DOHH2 (cell line): ENCODE results near the gene ALDH3B1.

Experiments used
- H3F3A ChIP-seq: fragments of 200-600 bp; sonication (generic), shearing (Covaris generic); 2 replicates; pipeline ENCODE4 v1.6.0; 2016; ENCODE audit warnings: antibody characterized with exemption, mild to moderate bottlenecking; ENCODE audit not compliant: control insufficient read depth, insufficient read depth
- H3K27ac ChIP-seq: fragments of 200-600 bp; sonication (generic); 2 replicates; pipeline ENCODE4 v1.5.1; 2014; ENCODE audit warnings: low read depth, mild to moderate bottlenecking, low read length, moderate library complexity
- H3K27me3 ChIP-seq: fragments of 200-600 bp; sonication (generic); 2 replicates; pipeline ENCODE4 v1.6.1; 2014; ENCODE audit warnings: mild to moderate bottlenecking, low read length, mixed read lengths; ENCODE audit not compliant: control insufficient read depth
- H3K36me3 ChIP-seq: fragments of 200-600 bp; sonication (generic); 2 replicates; pipeline ENCODE4 v1.6.1; 2014; ENCODE audit warnings: mild to moderate bottlenecking, low read length, moderate library complexity, mixed read lengths; ENCODE audit not compliant: control insufficient read depth
- H3K4me1 ChIP-seq: fragments of 200-600 bp; sonication (generic); 2 replicates; pipeline ENCODE4 v1.6.1; 2014; ENCODE audit warnings: mild to moderate bottlenecking, low read length, mixed read lengths; ENCODE audit not compliant: control insufficient read depth
- H3K4me2 ChIP-seq: fragments of 200-600 bp; sonication (generic); 2 replicates; pipeline ENCODE4 v1.6.0; 2014; ENCODE audit warnings: mild to moderate bottlenecking, low read length, moderate library complexity
- H3K4me3 ChIP-seq: fragments of 200-600 bp; sonication (generic); 2 replicates; pipeline ENCODE4 v1.5.1; 2014; ENCODE audit warnings: mild to moderate bottlenecking, low read length, mixed read lengths
- H3K79me2 ChIP-seq: fragments of 200-600 bp; sonication (generic); 2 replicates; pipeline ENCODE4 v1.6.1; 2014; ENCODE audit warnings: mild to moderate bottlenecking, low read length, mixed read lengths; ENCODE audit not compliant: control insufficient read depth
- H3K9me2 ChIP-seq: fragments of 200-600 bp; sonication (generic); replicated peaks from 2 replicates; pipeline ENCODE4 v1.6.1; 2014; ENCODE audit warnings: mild to moderate bottlenecking, low read length, mixed read lengths; ENCODE audit not compliant: control insufficient read depth
- H3K9me3 ChIP-seq: fragments of 200-600 bp; sonication (generic); 2 replicates; pipeline ENCODE4 v1.6.1; 2014; ENCODE audit warnings: antibody characterized with exemption, low read length, mixed read lengths; ENCODE audit not compliant: control insufficient read depth, insufficient read depth
- H4K20me1 ChIP-seq: fragments of 200-600 bp; sonication (generic); 2 replicates; pipeline ENCODE4 v1.6.0; 2014; ENCODE audit warnings: low read depth, mild to moderate bottlenecking, antibody characterized with exemption, low read length, moderate library complexity; ENCODE audit not compliant: control insufficient read depth, insufficient read depth
- CTCF ChIP-seq: fragments of 200-600 bp; sonication (generic); IDR thresholded peaks from one replicate; pipeline ENCODE4 v1.5.1; 2014; ENCODE audit warnings: antibody characterized with exemption, mild to moderate bottlenecking, low read depth, low read length; ENCODE audit not compliant: poor library complexity, severe bottlenecking
- EZH2phosphoT487 ChIP-seq: fragments of 200-600 bp; sonication (generic); IDR thresholded peaks from 2 replicates; pipeline ENCODE4 v1.6.1; 2017; ENCODE audit warnings: borderline replicate concordance, mild to moderate bottlenecking, antibody characterized with exemption, low read length, moderate library complexity, mixed read lengths

The ALDH3B1 gene

GRCh38 chr11:68053981-68054812 is 44.1 kb downstream of the ALDH3B1 start:
- no peaks in the 10 kb centered on the region for H3K9me2 ChIP-seq
- peaks cover 3% of the 10 kb centered on the region; the same call in 1 of the 2 replicates for H3F3A ChIP-seq
- no peak for TF ChIP-seq CTCF
- TF ChIP-seq EZH2phosphoT487 = no peak
- peaks cover 14% of the 10 kb centered on the region for H3K36me3 ChIP-seq
- H3K27ac ChIP-seq = no peak overlapping the region
- H3K79me2 ChIP-seq = no peaks in the 10 kb centered on the region
- H3K4me1 ChIP-seq = no peaks in the 10 kb centered on the region
- no peak overlapping the region for H3K4me2 ChIP-seq
- H3K4me3 ChIP-seq = no peak overlapping the region
- H4K20me1 ChIP-seq = no peaks in the 10 kb centered on the region
- no peaks in the 10 kb centered on the region for H3K27me3 ChIP-seq
- no peaks in the 10 kb centered on the region for H3K9me3 ChIP-seq

GRCh38 chr11:68056317-68057285 is 46.5 kb downstream of the ALDH3B1 start:
- Histone ChIP-seq H3F3A (peaks cover 3% of the 10 kb centered on the region; the same call in 1 of the 2 replicates), H3K4me2 (no peak overlapping the region), H3K9me2 (no peaks in the 10 kb centered on the region), H3K79me2 (no peaks in the 10 kb centered on the region), H3K27me3 (no peaks in the 10 kb centered on the region), H3K9me3 (no peaks in the 10 kb centered on the region), H4K20me1 (no peaks in the 10 kb centered on the region), H3K36me3 (peaks cover 13% of the 10 kb centered on the region), H3K27ac (no peak overlapping the region), H3K4me1 (no peaks in the 10 kb centered on the region), H3K4me3 (no peak overlapping the region)
- TF ChIP-seq CTCF = no peak

GRCh38 chr11:68057807-68058206 is 47.7 kb downstream of the ALDH3B1 start:
- peaks cover 3% of the 10 kb centered on the region; the same call in 1 of the 2 replicates for H3F3A ChIP-seq
- H3K4me1 ChIP-seq = no peaks in the 10 kb centered on the region
- no peak overlapping the region for H3K27ac ChIP-seq
- no peaks in the 10 kb centered on the region for H4K20me1 ChIP-seq
- no peaks in the 10 kb centered on the region for H3K27me3 ChIP-seq
- H3K36me3 ChIP-seq = peaks cover 21% of the 10 kb centered on the region
- no peaks in the 10 kb centered on the region for H3K79me2 ChIP-seq
- no peaks in the 10 kb centered on the region for H3K9me2 ChIP-seq
- TF ChIP-seq CTCF (no peak), EZH2phosphoT487 (no peak)
- no peak overlapping the region for H3K4me2 ChIP-seq
- no peak overlapping the region for H3K4me3 ChIP-seq
- no peaks in the 10 kb centered on the region for H3K9me3 ChIP-seq
